Measurements from ENCODE around the gene OLIG1. TPM values are rescaled to one million over a fixed set of nuclear protein-coding genes. Genes with fewer than 3 reads are reported as not detected.

The OLIG1 gene
- total RNA-seq, 1 experiment from 2014 or later = not detected

GRCh38 chr21:33088384-33088783 is 18.4 kb downstream of the OLIG1 start:
- no peak overlapping the region for H2AFZ ChIP-seq (ENCODE audit: low read length)
- H3K4me2 ChIP-seq (ENCODE audit: low read length) = no peak overlapping the region
- H3K27me3 ChIP-seq (ENCODE audit: low read length) = peaks cover 49% of the 10 kb centered on the region

GRCh38 chr21:33089395-33090119 is 19.6 kb downstream of the OLIG1 start:
- intact Hi-C loops (cut with micrococcal nuclease) = no loop called here
- ChIA-PET CTCF (no interaction called here), POLR2A (ENCODE audit: unreplicated experiment) (no interaction called here)
- BruUV-seq (replicated peaks) = no TSS peak
- H3K9me3 ChIP-seq (ENCODE audit: low read length) = no peaks in the 10 kb centered on the region
- no peak overlapping the region for H3K27ac ChIP-seq (ENCODE audit: low read length)
- no peaks in the 10 kb centered on the region for H3F3A ChIP-seq (ENCODE audit: low read length, unreplicated experiment)
- ATAC-seq (no peak), DNase-seq (peak; percentile 12)
- H3K79me2 ChIP-seq (ENCODE audit: low read length) = no peaks in the 10 kb centered on the region
- no peak overlapping the region for H3K4me3 ChIP-seq (ENCODE audit: low read length)
- H3K36me3 ChIP-seq (ENCODE audit: low read depth, low read length) = no peaks in the 10 kb centered on the region
- no peaks in the 10 kb centered on the region for H3K4me1 ChIP-seq (ENCODE audit: insufficient read depth, low read length)
- TF ChIP-seq EZH2 (IDR thresholded peaks at IDR 0.05; ENCODE audit: low read length, unreplicated experiment) (no peak), CTCF (conservative IDR thresholded peaks at IDR 0.05; ENCODE audit: low read depth, low read length) (no peak), EZH2phosphoT487 (IDR thresholded peaks at IDR 0.05; ENCODE audit: borderline replicate concordance, low read length) (no peak)
- H3K27me3 ChIP-seq (ENCODE audit: low read length) = peaks cover 59% of the 10 kb centered on the region
- H4K20me1 ChIP-seq (ENCODE audit: low read length) = no peaks in the 10 kb centered on the region
- H3K4me2 ChIP-seq (ENCODE audit: low read length) = no peak overlapping the region
- H3K9ac ChIP-seq (ENCODE audit: low read length) = no peak overlapping the region
- no peak overlapping the region for H2AFZ ChIP-seq (ENCODE audit: low read length)
- H3K9me2 ChIP-seq (replicated peaks; ENCODE audit: low read length) = no peaks in the 10 kb centered on the region

More at GRCh38 chr21:33088384-33088783, 18.4 kb downstream of the OLIG1 start:
- Histone ChIP-seq H3K9me3 (ENCODE audit: low read length) (no peaks in the 10 kb centered on the region), H3K79me2 (ENCODE audit: low read length) (no peaks in the 10 kb centered on the region), H4K20me1 (ENCODE audit: low read length) (no peaks in the 10 kb centered on the region), H3K36me3 (ENCODE audit: low read depth, low read length) (no peaks in the 10 kb centered on the region), H3K4me1 (ENCODE audit: insufficient read depth, low read length) (no peaks in the 10 kb centered on the region), H3K9ac (ENCODE audit: low read length) (no peak overlapping the region), H3K27ac (ENCODE audit: low read length) (no peak overlapping the region), H3K4me3 (ENCODE audit: low read length) (no peak overlapping the region), H3K9me2 (replicated peaks; ENCODE audit: low read length) (no peaks in the 10 kb centered on the region), H3F3A (ENCODE audit: low read length, unreplicated experiment) (no peaks in the 10 kb centered on the region)
- POLR2A ChIA-PET (ENCODE audit: unreplicated experiment) = no interaction called here
- DNase-seq (no peak), ATAC-seq (no peak)
- no TSS peak for BruUV-seq (replicated peaks)
- TF ChIP-seq EZH2phosphoT487 (IDR thresholded peaks at IDR 0.05; ENCODE audit: borderline replicate concordance, low read length) = no peak
- TF ChIP-seq EZH2 (IDR thresholded peaks at IDR 0.05; ENCODE audit: low read length, unreplicated experiment) = no peak
- TF ChIP-seq CTCF (conservative IDR thresholded peaks at IDR 0.05; ENCODE audit: low read depth, low read length) = no peak
- intact Hi-C loops (cut with micrococcal nuclease) = no loop called here
- CTCF ChIA-PET = no interaction called here

- no peak overlapping the region for H2AFZ ChIP-seq (ENCODE audit: low read length)
- ChIA-PET POLR2A (ENCODE audit: unreplicated experiment) (no interaction called here), CTCF (no interaction called here)
- H3K27ac ChIP-seq (ENCODE audit: low read length) = no peak overlapping the region
- no peaks in the 10 kb centered on the region for H3K4me1 ChIP-seq (ENCODE audit: insufficient read depth, low read length)
- H3K4me2 ChIP-seq (ENCODE audit: low read length) = no peak overlapping the region
- intact Hi-C loops (cut with micrococcal nuclease) = no loop called here
- no TSS peak for BruUV-seq (replicated peaks)
- no peaks in the 10 kb centered on the region for H4K20me1 ChIP-seq (ENCODE audit: low read length)
- no peaks in the 10 kb centered on the region for H3K36me3 ChIP-seq (ENCODE audit: low read depth, low read length)
- peaks cover 86% of the 10 kb centered on the region for H3K27me3 ChIP-seq (ENCODE audit: low read length)
- no peak for ATAC-seq
- no peaks in the 10 kb centered on the region for H3K9me2 ChIP-seq (replicated peaks; ENCODE audit: low read length)
- DNase-seq = no peak
- no peaks in the 10 kb centered on the region for H3K79me2 ChIP-seq (ENCODE audit: low read length)
- H3K4me3 ChIP-seq (ENCODE audit: low read length) = no peak overlapping the region
- TF ChIP-seq EZH2phosphoT487 (IDR thresholded peaks at IDR 0.05; ENCODE audit: borderline replicate concordance, low read length) = no peak
- TF ChIP-seq EZH2 (IDR thresholded peaks at IDR 0.05; ENCODE audit: low read length, unreplicated experiment) = no peak
- TF ChIP-seq CTCF (conservative IDR thresholded peaks at IDR 0.05; ENCODE audit: low read depth, low read length) = no peak
- H3K9me3 ChIP-seq (ENCODE audit: low read length) = no peaks in the 10 kb centered on the region
- H3K9ac ChIP-seq (ENCODE audit: low read length) = no peak overlapping the region
- H3F3A ChIP-seq (ENCODE audit: low read length, unreplicated experiment) = no peaks in the 10 kb centered on the region
Measured at GRCh38 chr21:33096426-33096825, 26.5 kb downstream of the OLIG1 start.

Measured in PC-3 (cell line).